DOHH2 (cell line): Measurements from ENCODE around the gene MAPK12.
A peak's percentile ranks its signal among the peaks of the same experiment; 100 is the strongest.

Experiments
- H3F3A ChIP-seq: fragments of 200-600 bp; sonication (generic), shearing (Covaris generic); 2 replicates; pipeline ENCODE4 v1.6.0; 2016; ENCODE audit warnings: antibody characterized with exemption, mild to moderate bottlenecking; ENCODE audit not compliant: control insufficient read depth, insufficient read depth
- H3K27ac ChIP-seq: fragments of 200-600 bp; sonication (generic); 2 replicates; pipeline ENCODE4 v1.5.1; 2014; ENCODE audit warnings: low read depth, mild to moderate bottlenecking, low read length, moderate library complexity
- H3K27me3 ChIP-seq: fragments of 200-600 bp; sonication (generic); 2 replicates; pipeline ENCODE4 v1.6.1; 2014; ENCODE audit warnings: mild to moderate bottlenecking, low read length, mixed read lengths; ENCODE audit not compliant: control insufficient read depth
- H3K36me3 ChIP-seq: fragments of 200-600 bp; sonication (generic); 2 replicates; pipeline ENCODE4 v1.6.1; 2014; ENCODE audit warnings: mild to moderate bottlenecking, low read length, moderate library complexity, mixed read lengths; ENCODE audit not compliant: control insufficient read depth
- H3K4me1 ChIP-seq: fragments of 200-600 bp; sonication (generic); 2 replicates; pipeline ENCODE4 v1.6.1; 2014; ENCODE audit warnings: mild to moderate bottlenecking, low read length, mixed read lengths; ENCODE audit not compliant: control insufficient read depth
- H3K4me2 ChIP-seq: fragments of 200-600 bp; sonication (generic); 2 replicates; pipeline ENCODE4 v1.6.0; 2014; ENCODE audit warnings: mild to moderate bottlenecking, low read length, moderate library complexity
- H3K4me3 ChIP-seq: fragments of 200-600 bp; sonication (generic); 2 replicates; pipeline ENCODE4 v1.5.1; 2014; ENCODE audit warnings: mild to moderate bottlenecking, low read length, mixed read lengths
- H3K79me2 ChIP-seq: fragments of 200-600 bp; sonication (generic); 2 replicates; pipeline ENCODE4 v1.6.1; 2014; ENCODE audit warnings: mild to moderate bottlenecking, low read length, mixed read lengths; ENCODE audit not compliant: control insufficient read depth
- H3K9me2 ChIP-seq: fragments of 200-600 bp; sonication (generic); replicated peaks from 2 replicates; pipeline ENCODE4 v1.6.1; 2014; ENCODE audit warnings: mild to moderate bottlenecking, low read length, mixed read lengths; ENCODE audit not compliant: control insufficient read depth
- H3K9me3 ChIP-seq: fragments of 200-600 bp; sonication (generic); 2 replicates; pipeline ENCODE4 v1.6.1; 2014; ENCODE audit warnings: antibody characterized with exemption, low read length, mixed read lengths; ENCODE audit not compliant: control insufficient read depth, insufficient read depth
- H4K20me1 ChIP-seq: fragments of 200-600 bp; sonication (generic); 2 replicates; pipeline ENCODE4 v1.6.0; 2014; ENCODE audit warnings: low read depth, mild to moderate bottlenecking, antibody characterized with exemption, low read length, moderate library complexity; ENCODE audit not compliant: control insufficient read depth, insufficient read depth
- EZH2phosphoT487 ChIP-seq: fragments of 200-600 bp; sonication (generic); IDR thresholded peaks from 2 replicates; pipeline ENCODE4 v1.6.1; 2017; ENCODE audit warnings: borderline replicate concordance, mild to moderate bottlenecking, antibody characterized with exemption, low read length, moderate library complexity, mixed read lengths
- TF ChIP-seq, protein P1 (sequence below): fragments of 200-600 bp; sonication (generic); IDR thresholded peaks from one replicate; pipeline ENCODE4 v1.5.1; 2014; ENCODE audit warnings: antibody characterized with exemption, mild to moderate bottlenecking, low read depth, low read length; ENCODE audit not compliant: poor library complexity, severe bottlenecking

The MAPK12 gene

DNA sequence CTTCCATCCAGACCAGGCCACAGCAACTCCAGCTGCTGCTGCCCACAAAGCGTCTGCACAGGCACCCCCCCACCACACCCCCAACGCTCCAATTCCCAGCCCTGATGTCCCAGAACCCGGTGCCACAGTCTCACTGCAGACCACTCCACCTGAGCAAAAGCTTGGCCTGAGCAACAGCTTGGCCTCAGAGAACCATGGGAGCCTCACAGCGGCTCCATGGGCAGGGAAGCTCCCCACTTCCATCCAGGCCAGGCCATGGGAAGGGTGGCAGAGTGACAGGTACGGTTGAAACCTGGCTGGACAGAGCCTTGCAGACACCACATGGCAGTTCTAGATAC lies 32.8 kb upstream of the MAPK12 start:
- Histone ChIP-seq H3K4me1 (peaks cover 79% of the 10 kb centered on the region), H3K27me3 (no peaks in the 10 kb centered on the region), H3K36me3 (peaks cover 41% of the 10 kb centered on the region), H4K20me1 (peaks cover 14% of the 10 kb centered on the region), H3K4me2 (peak overlapping the region; percentile 81), H3K27ac (peak overlapping the region; percentile 70), H3K79me2 (peaks cover 96% of the 10 kb centered on the region), H3K4me3 (peak overlapping the region; percentile 62), H3K9me2 (no peaks in the 10 kb centered on the region), H3F3A (peaks cover 13% of the 10 kb centered on the region), H3K9me3 (no peaks in the 10 kb centered on the region)
- TF ChIP-seq EZH2phosphoT487, result no peak
- TF ChIP-seq, protein P1, sequence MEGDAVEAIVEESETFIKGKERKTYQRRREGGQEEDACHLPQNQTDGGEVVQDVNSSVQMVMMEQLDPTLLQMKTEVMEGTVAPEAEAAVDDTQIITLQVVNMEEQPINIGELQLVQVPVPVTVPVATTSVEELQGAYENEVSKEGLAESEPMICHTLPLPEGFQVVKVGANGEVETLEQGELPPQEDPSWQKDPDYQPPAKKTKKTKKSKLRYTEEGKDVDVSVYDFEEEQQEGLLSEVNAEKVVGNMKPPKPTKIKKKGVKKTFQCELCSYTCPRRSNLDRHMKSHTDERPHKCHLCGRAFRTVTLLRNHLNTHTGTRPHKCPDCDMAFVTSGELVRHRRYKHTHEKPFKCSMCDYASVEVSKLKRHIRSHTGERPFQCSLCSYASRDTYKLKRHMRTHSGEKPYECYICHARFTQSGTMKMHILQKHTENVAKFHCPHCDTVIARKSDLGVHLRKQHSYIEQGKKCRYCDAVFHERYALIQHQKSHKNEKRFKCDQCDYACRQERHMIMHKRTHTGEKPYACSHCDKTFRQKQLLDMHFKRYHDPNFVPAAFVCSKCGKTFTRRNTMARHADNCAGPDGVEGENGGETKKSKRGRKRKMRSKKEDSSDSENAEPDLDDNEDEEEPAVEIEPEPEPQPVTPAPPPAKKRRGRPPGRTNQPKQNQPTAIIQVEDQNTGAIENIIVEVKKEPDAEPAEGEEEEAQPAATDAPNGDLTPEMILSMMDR, result no peak

- no peak for TF ChIP-seq EZH2phosphoT487
- TF ChIP-seq, protein P1, result no peak
- H4K20me1 ChIP-seq, result peaks cover 14% of the 10 kb centered on the region
- H3K27ac ChIP-seq, result peak overlapping the region; percentile 70
- H3K79me2 ChIP-seq, result peaks cover 95% of the 10 kb centered on the region
- peaks cover 47% of the 10 kb centered on the region for H3K36me3 ChIP-seq
- peaks cover 74% of the 10 kb centered on the region for H3K4me1 ChIP-seq
- no peaks in the 10 kb centered on the region for H3K27me3 ChIP-seq
- no peaks in the 10 kb centered on the region for H3K9me2 ChIP-seq
- H3K4me3 ChIP-seq, result peak overlapping the region; percentile 62
- peak overlapping the region; percentile 81 for H3K4me2 ChIP-seq
- no peaks in the 10 kb centered on the region for H3K9me3 ChIP-seq
- peaks cover 13% of the 10 kb centered on the region for H3F3A ChIP-seq
Measured at GRCh38 chr22:50293441-50294318, 32.2 kb upstream of the MAPK12 start.

DNA sequence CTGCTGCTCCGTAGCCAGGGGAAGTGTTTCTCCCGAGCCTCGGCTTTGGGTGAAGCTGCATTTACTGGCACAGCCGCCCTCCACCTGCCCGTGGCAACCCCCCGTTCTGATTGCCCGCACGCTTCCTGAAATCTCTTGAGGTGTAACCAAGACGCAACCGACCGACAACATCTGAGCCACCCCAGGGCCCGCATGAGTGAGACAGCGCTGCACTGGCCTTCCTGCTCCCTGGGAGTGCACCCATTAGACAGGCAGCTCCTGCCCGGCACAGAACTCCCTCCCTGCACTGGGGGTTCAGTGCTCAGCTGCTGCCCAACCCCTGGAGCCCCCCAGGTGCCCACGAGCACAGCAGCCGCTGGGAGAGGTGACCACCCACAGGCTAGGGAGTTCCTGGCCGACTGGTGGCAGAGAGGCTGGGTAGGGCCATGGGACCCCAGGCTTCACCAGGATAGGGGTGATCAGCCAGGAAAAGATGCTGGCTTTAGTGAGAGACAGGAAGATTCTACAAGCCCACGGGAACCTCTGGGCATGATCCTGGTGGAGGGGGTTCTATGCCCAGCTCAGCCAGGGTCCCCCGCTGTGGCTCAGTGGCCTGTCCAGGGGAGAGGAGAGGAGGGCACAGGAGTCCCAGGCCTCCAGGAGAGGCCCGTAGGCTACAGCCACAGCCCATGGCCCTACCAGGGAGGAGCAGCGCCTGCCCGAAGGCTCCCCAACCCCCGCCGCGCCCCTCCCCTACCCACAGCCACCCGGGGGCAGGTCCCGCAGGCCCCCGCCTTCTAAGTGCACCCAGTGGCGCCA lies 31.4 kb upstream of the MAPK12 start:
- Histone ChIP-seq H3F3A (peaks cover 13% of the 10 kb centered on the region), H3K27me3 (no peaks in the 10 kb centered on the region), H3K4me2 (peak overlapping the region; percentile 81), H3K4me3 (peak overlapping the region; percentile 62), H4K20me1 (peaks cover 13% of the 10 kb centered on the region), H3K4me1 (peaks cover 66% of the 10 kb centered on the region), H3K9me3 (no peaks in the 10 kb centered on the region), H3K27ac (peak overlapping the region; percentile 70), H3K79me2 (peaks cover 90% of the 10 kb centered on the region), H3K9me2 (no peaks in the 10 kb centered on the region), H3K36me3 (peaks cover 53% of the 10 kb centered on the region)
- TF ChIP-seq, protein P1, result no peak
- TF ChIP-seq EZH2phosphoT487, result no peak
